HG03064 (cell line): ENCODE data around the gene PLEKHB1.

Experiments used
- ATAC-seq: cut with Tn5 transposase; IDR thresholded peaks from one replicate; pipeline ENCODE4 v1.9.1; 2021; ENCODE audit warnings: low read depth; ENCODE audit not compliant: unreplicated experiment

The PLEKHB1 gene

DNA sequence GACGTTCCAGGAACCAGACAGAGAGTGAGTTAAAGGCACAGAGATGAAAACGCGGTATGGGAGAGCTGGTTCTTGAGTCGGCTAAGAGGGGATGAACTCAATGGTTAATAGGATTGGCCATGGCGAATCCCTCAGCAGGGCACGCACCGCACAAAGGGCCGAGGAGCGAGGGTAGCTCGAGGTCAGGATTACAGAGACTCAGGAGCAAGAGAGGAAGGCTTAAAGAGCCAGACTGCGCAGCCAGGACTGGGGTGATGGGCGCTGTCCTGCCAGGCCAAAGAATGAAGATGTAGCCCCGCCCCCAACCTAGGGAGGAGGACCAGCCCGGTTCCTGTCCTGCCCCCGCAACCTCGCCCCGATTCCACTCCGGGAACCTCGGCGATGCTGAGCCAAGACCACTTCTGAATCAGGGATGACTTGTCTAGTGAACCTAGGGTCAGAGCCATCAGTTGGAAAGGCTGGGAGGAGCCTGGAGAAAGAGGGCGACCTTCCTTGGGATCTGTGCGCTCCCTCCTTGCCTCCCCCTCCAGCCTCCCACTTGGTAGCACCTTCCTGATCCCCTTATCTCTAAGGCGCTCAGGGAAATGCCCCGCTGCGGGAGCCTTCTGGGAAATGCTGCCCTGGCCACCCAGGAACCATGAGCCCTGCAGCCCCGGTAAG lies at the start of gene PLEKHB1:
Gene PLEKHB1, plus strand, starts transcription at position 610 of the 660 bp plus-strand sequence. Its CDS starts 28 bp downstream, at position 638.
- no peak for ATAC-seq

- no peak for ATAC-seq
Observed at GRCh38 chr11:73597336-73597955, 48.9 kb upstream of the PLEKHB1 start.

GRCh38 chr11:73597956-73598718 lies 48.2 kb upstream of the PLEKHB1 start, which contains the start of gene FAM168A:
TSS of gene FAM168A (minus strand) at chr11:73598112. CDS start at chr11:73468474, 129,638 bp downstream.
- peak; percentile 93 for ATAC-seq

DNA sequence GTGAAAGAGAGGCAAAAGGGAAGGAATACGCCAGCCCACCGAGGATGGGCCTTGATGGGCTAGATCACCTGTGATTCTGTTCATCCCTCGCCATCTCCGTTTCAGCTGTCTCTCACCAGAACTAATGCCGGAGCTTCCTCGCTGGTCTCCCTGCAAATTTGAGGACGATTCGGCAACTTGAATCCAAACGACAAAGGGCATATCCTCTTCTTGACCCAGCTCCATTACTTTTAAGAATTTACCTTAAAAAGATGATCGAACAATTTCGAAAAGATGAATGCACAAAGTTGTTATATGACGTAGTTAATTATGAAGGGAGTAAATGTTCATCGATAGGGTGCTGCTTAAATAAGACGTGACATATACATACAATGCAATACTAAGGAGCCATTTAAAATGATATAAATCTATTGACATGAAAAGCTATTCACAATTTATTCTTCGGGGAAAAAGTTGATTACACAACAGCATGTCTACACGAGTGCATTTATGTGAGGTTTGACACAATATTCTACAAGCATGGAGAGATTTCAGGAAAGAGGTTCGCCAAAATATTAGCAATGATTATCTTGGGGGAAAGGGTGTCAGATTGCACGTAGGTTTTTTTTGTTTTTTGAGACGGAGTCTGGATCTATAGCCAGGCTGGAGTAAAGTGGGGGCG lies 47.5 kb upstream of the PLEKHB1 start:
- peak; percentile 7 for ATAC-seq

DNA sequence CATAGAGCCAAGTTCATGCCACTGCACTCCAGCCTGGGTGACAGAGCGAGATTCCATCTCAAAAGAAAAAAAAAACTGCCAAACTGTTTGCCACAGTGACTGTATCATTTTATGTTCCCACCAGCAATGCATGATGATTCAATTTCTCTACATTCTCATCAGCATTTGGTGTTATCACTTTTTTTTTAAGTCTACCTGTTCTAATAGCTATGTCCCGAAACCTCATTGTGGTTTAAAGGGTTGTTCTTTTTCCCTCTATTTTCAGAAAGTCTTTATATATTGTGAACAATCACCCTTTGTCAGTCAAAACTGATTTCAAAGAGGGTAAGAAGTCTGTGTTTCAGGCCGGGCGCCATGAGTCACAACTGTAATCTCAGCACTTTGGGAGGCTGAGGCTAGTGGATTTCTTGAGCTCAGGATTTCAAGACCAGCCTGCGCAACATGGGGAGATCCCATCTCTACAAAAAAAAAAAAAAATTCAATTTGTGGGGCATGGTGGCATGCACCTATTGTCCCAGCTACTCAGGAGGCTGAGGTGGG lies 33.7 kb upstream of the PLEKHB1 start:
- no peak for ATAC-seq

- ATAC-seq, result no peak
Observed at GRCh38 chr11:73614591-73614990, 31.8 kb upstream of the PLEKHB1 start.

DNA sequence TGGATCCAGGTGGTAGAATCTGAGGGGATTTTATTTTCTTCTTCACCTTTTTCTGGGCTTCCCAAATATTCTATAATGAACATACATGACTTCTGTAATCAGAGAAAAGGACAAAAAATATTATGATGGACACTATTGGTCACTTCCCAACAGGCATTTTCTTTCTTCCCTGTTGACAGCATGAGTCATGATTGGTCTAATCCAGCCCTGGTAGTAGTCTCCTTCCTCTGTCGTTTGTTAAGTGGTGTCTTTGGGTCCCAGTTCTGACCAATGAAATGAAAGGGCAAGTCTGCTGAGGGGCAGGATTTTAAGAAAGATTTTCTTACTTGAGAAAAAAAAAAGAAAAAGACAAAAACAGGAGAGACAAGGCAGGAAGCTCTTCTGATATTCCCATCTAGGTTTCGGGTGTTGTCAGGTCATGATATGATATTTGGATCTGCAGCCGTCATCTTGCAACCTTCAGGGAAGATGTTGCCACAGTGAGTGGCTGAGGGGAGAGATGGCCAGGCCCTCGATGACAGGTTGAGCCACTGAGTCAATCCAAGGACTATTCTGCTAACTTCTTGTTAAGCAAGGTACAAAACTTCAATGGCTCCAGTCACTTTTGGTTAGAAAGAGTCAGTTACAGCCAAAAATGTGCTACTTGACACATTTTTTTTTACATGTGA lies 23.3 kb upstream of the PLEKHB1 start:
- ATAC-seq, result no peak

DNA sequence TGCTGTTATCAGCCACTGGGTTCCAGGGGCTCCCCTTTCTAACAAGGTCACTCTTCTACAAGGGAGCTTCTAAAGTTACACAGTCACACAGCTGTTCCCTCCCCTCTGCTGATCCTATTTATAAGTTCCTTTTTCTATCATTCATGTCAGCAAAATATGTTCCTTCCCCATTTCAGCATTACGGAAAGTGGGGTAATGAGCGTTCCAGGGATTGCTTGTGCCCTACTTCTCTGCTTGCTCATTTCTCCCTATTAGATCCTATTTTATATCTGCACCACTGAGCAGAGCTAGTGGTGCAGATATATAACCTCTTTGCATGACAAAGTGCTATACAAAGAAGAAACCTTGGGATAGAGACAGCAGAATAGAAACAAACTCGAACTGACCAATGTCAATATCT lies 22.7 kb upstream of the PLEKHB1 start:
- ATAC-seq, result no peak

GRCh38 chr11:73625696-73626318 lies 20.6 kb upstream of the PLEKHB1 start:
- no peak for ATAC-seq

- ATAC-seq, result no peak
Observed at GRCh38 chr11:73629907-73630306, 16.5 kb upstream of the PLEKHB1 start.

DNA sequence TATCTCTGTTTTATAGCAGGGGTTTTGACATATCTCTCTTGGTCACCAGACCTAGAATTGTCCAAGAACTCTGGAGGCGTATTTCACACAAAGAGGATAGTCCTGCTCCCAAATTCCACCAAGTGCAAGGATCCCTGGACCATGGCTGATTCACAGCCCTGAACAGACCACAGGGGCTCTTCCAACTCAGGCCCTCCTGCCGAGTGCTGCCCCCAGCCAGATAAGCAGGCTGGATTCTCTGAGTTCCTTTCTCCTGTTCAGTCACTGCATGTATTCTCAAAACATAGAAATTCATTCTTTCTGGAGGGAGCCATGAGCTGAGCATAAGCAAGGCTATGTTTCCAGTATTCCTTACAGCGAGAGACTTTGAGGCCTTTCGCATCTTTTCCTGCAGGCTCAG lies 13.4 kb upstream of the PLEKHB1 start:
- ATAC-seq, result no peak

DNA sequence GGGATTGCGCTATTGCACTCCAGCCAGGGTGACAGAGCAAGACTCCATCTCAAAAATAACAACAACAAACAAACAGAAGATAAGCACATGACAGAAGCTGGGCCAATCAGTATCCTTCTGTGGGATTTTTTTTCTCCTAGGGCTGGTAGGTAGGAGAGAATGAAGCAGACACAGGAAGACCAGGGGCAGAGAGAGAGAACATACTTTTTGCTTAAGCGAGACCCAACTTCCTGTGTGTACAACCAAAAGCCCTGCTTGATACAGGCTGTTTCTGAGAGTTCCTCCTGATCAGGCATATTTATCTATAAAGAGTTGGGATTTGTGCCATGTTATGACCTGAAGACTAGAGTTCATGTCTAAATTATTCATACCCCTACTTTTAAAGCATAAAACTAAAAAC lies 12.4 kb upstream of the PLEKHB1 start:
- ATAC-seq, result no peak

GRCh38 chr11:73635721-73636120 lies 10.7 kb upstream of the PLEKHB1 start:
- ATAC-seq, result no peak

GRCh38 chr11:73636249-73636648 lies 10.1 kb upstream of the PLEKHB1 start:
- no peak for ATAC-seq

GRCh38 chr11:73637012-73637411 lies 9.4 kb upstream of the PLEKHB1 start:
- no peak for ATAC-seq

DNA sequence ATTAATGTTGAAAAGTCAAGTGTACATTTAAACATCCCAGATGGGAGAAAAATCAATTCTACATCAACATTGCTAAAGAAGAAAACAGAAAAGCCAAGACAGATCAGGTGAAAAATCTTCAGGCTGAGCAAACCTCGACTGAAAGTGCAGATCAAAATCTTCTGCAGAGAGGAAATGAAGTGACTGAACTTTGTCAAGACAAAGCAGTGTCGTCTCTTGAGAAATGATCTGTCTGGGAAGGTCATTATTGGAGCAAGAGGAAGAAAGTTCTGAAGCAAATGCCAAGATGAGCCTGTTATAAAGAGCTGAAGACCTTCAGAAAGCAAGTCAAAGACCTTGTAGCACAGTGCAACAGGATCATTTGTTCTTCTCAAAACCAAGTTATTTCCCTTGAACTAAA lies 5.8 kb upstream of the PLEKHB1 start:
- no peak for ATAC-seq

- no peak for ATAC-seq
Observed at GRCh38 chr11:73641668-73642067, 4.7 kb upstream of the PLEKHB1 start.

DNA sequence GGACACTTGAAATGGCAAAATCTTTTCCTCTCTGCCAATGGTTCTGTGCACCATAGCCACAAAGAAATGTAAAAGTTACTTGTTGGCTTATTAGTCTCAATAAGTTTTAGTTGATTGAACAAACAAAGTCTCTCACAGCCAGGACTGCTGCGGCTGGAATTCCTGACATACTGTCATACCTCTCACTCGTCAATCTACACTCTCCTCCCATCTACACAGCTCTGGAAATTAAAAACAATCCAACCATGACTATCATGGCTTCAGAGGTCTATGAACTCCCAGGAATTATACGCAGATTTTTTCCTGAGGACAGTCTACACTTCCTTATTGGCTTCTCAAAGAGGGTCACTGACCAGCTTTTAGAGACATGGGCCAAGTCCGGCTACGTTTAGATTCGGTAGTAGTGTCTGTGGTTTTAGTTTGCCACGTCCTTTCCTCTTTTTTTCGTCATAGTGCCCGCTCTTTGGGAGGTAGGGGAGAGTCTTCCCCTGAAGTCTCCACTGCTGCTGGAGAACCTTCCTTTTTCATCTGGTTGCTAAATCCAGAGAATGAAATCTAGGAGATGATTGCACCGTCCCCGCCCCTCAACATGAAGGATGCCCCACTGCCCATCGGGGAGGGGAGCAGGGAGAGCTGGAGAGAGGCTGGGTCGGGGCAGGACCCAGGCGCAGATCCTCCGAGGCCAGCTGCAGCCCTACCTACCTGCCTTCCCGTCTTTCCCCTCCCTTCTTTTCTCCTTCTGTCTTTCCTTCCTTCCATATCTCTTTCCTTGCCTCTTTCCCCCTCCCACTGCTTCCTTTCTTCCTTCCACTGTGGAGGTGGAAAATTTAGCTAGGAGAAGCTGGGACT lies 1.0 kb upstream of the PLEKHB1 start:
- no peak for ATAC-seq
